HFFc6 (cell line): Measurements from ENCODE around the gene KRT35. TPM values are rescaled to one million over a fixed set of nuclear protein-coding genes. Genes with fewer than 3 reads are reported as not detected.

Source experiments
- DNase-seq: peaks from one replicate; pipeline ENCODE4 v3.0.0-alpha.2; 2018
- H3K27ac Mint-ChIP-seq: 2 replicates; pipeline ENCODE4 v1.8.0; 2020; ENCODE audit warnings: mild to moderate bottlenecking, mixed read lengths
- H3K27me3 Mint-ChIP-seq: 2 replicates; pipeline ENCODE4 v1.8.0; 2021; ENCODE audit warnings: mild to moderate bottlenecking, moderate library complexity, mixed read lengths; ENCODE audit not compliant: insufficient read depth
- H3K36me3 Mint-ChIP-seq: 2 replicates; pipeline ENCODE4 v1.8.0; 2021; ENCODE audit warnings: low read depth, mixed read lengths
- H3K4me1 Mint-ChIP-seq: 2 replicates; pipeline ENCODE4 v1.8.0; 2020; ENCODE audit warnings: low read depth, mixed read lengths
- H3K4me3 Mint-ChIP-seq: 2 replicates; pipeline ENCODE4 v1.8.0; 2020; ENCODE audit warnings: mild to moderate bottlenecking, moderate library complexity, mixed read lengths
- H3K9me3 Mint-ChIP-seq: 2 replicates; pipeline ENCODE4 v1.8.0; 2020; ENCODE audit warnings: mild to moderate bottlenecking, mixed read lengths
- CTCF ChIP-seq: fragments of 200-600 bp; sonication (generic); IDR thresholded peaks from 2 replicates; pipeline ENCODE4 v1.5.0; 2021; ENCODE audit warnings: antibody characterized with exemption, mild to moderate bottlenecking
- total RNA-seq, 6 experiments: library from RNA; stranded (reverse); fragmentation: NEBNext Ultra II Directional; extraction: Animal tissue kit (Norgen Biotek cat#: 25700); gene quantifications; 2 replicates in 1 of 6; 3 replicates in 5 of 6; pipeline ENCODE4 v1.2.3, GENCODE V29; 2021

Gene KRT35
- total RNA-seq, 6 experiments from 2014 or later: not detected

GRCh38 chr17:41510251-41511065 lies 29.5 kb upstream of the KRT35 start:
- Mint-ChIP-seq H3K9me3 (no peaks in the 10 kb centered on the region), H3K4me1 (peaks cover 6% of the 10 kb centered on the region; the same call in 1 of the 2 replicates), H3K27me3 (no peaks in the 10 kb centered on the region; the same call in 1 of the 2 replicates), H3K36me3 (no peaks in the 10 kb centered on the region), H3K27ac (no peak overlapping the region), H3K4me3 (no peak overlapping the region)
- TF ChIP-seq CTCF: no peak
- no peak for DNase-seq

GRCh38 chr17:41507315-41507880 lies 26.4 kb upstream of the KRT35 start:
- no peak for TF ChIP-seq CTCF
- no peak for DNase-seq
- H3K4me3 Mint-ChIP-seq: no peak overlapping the region
- H3K9me3 Mint-ChIP-seq: no peaks in the 10 kb centered on the region
- H3K36me3 Mint-ChIP-seq: no peaks in the 10 kb centered on the region
- H3K4me1 Mint-ChIP-seq: peaks cover 17% of the 10 kb centered on the region
- no peaks in the 10 kb centered on the region; the same call in 1 of the 2 replicates for H3K27me3 Mint-ChIP-seq
- no peak overlapping the region for H3K27ac Mint-ChIP-seq

GRCh38 chr17:41505809-41506767 lies 25.1 kb upstream of the KRT35 start:
- no peak for DNase-seq
- Mint-ChIP-seq H3K27me3 (no peaks in the 10 kb centered on the region; the same call in 1 of the 2 replicates), H3K4me3 (no peak overlapping the region), H3K27ac (no peak overlapping the region), H3K36me3 (no peaks in the 10 kb centered on the region), H3K4me1 (peaks cover 17% of the 10 kb centered on the region), H3K9me3 (no peaks in the 10 kb centered on the region)
- TF ChIP-seq CTCF: no peak

GRCh38 chr17:41505007-41505808 lies 24.3 kb upstream of the KRT35 start, which contains the start of gene KRT13:
KRT13 (minus strand) TSS chr17:41505612; CDS start chr17:41505550, 62 bp downstream.
- Mint-ChIP-seq H3K27ac (no peak within 1 kb of the TSS), H3K4me1 (peaks cover 26% of the 10 kb centered on the region), H3K4me3 (no peak within 1 kb of the TSS), H3K9me3 (no peaks in the 10 kb centered on the region), H3K36me3 (no peaks in the 10 kb centered on the region), H3K27me3 (no peaks in the 10 kb centered on the region; the same call in 1 of the 2 replicates)
- no peak for TF ChIP-seq CTCF
- DNase-seq: no peak
